Left ventricle myocardium inferior (tissue), 1 donor: Measurements from ENCODE around the gene PIBF1. TPM values are rescaled to one million over a fixed set of nuclear protein-coding genes. Genes with fewer than 3 reads are reported as not detected.

ENCODE experiments used
- DNase-seq: peaks from one replicate; pipeline ENCODE4 v3.0.0-alpha.2; 2020
- H3K27ac ChIP-seq: fragments of 200-600 bp; replicated peaks from 2 replicates; pipeline ENCODE4 v1.8.0; 2021
- H3K27me3 ChIP-seq: fragments of 200-600 bp; 2 replicates; pipeline ENCODE4 v1.8.0; 2021; ENCODE audit warnings: low read depth
- H3K36me3 ChIP-seq: fragments of 200-600 bp; 2 replicates; pipeline ENCODE4 v1.8.0; 2021
- H3K4me1 ChIP-seq: fragments of 200-600 bp; 2 replicates; pipeline ENCODE4 v1.8.0; 2021
- H3K4me3 ChIP-seq: fragments of 200-600 bp; 2 replicates; pipeline ENCODE4 v1.8.0; 2021; ENCODE audit warnings: mild to moderate bottlenecking, moderate library complexity
- H3K9me3 ChIP-seq: fragments of 200-600 bp; replicated peaks from 2 replicates; pipeline ENCODE4 v1.8.0; 2021
- intact Hi-C: fragments of 100-400 bp; cut with micrococcal nuclease; formaldehyde crosslinking; loops from one replicate; pipeline ENCODE4 v1.11.0; 2022
- total RNA-seq: library from RNA; stranded (reverse); fragmentation: NEBNext Ultra II Directional; extraction: Animal tissue kit (Norgen Biotek cat#: 25700); gene quantifications from one replicate; pipeline ENCODE4 v1.2.1, GENCODE V29; 2021
- TF ChIP-seq, protein P1 (sequence below): fragments of 200-600 bp; IDR thresholded peaks from 2 replicates; pipeline ENCODE4 v1.8.0; 2021; ENCODE audit warnings: antibody characterized with exemption, mild to moderate bottlenecking, borderline replicate concordance
- donor health status: DM: no; HTN: yes; CAD: no; lungs with severe emphysema.

The PIBF1 gene
- total RNA-seq, 1 donor from 2014 or later: 10.8 TPM

DNA sequence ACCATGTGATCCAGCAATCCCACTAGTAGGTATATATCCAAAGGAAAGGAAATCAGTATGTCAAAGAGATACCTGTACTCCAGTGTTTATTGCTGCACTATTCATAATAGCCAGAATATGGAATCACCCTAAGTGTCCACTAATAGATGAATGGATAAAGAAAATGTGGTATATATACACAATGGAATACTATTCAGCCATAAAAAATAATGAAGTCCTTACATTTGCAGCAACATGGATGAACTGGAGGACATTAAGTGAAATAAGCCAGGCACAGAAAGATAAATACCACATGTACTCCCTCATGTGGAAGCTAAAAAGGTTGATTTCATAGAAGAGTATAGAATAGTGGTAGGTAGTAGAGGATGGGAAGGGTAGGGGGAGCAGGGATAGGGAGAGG lies 30.7 kb upstream of the PIBF1 start:
- TF ChIP-seq, protein P1, sequence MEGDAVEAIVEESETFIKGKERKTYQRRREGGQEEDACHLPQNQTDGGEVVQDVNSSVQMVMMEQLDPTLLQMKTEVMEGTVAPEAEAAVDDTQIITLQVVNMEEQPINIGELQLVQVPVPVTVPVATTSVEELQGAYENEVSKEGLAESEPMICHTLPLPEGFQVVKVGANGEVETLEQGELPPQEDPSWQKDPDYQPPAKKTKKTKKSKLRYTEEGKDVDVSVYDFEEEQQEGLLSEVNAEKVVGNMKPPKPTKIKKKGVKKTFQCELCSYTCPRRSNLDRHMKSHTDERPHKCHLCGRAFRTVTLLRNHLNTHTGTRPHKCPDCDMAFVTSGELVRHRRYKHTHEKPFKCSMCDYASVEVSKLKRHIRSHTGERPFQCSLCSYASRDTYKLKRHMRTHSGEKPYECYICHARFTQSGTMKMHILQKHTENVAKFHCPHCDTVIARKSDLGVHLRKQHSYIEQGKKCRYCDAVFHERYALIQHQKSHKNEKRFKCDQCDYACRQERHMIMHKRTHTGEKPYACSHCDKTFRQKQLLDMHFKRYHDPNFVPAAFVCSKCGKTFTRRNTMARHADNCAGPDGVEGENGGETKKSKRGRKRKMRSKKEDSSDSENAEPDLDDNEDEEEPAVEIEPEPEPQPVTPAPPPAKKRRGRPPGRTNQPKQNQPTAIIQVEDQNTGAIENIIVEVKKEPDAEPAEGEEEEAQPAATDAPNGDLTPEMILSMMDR: no peak
- Histone ChIP-seq H3K4me1 (no peaks in the 10 kb centered on the region), H3K27me3 (no peaks in the 10 kb centered on the region), H3K9me3 (peaks cover 4% of the 10 kb centered on the region), H3K4me3 (no peak overlapping the region), H3K36me3 (peaks cover 65% of the 10 kb centered on the region), H3K27ac (no peak overlapping the region)
- intact Hi-C loops: no loop called here
- no peak for DNase-seq

- no peaks in the 10 kb centered on the region for H3K27me3 ChIP-seq
- no peaks in the 10 kb centered on the region for H3K4me1 ChIP-seq
- TF ChIP-seq, protein P1: no peak
- peaks cover 86% of the 10 kb centered on the region for H3K36me3 ChIP-seq
- H3K9me3 ChIP-seq: peaks cover 4% of the 10 kb centered on the region
- intact Hi-C loops: no loop called here
- H3K4me3 ChIP-seq: no peak overlapping the region
- DNase-seq: no peak
- no peak overlapping the region for H3K27ac ChIP-seq
These were observed 27.8 kb upstream of the PIBF1 start for GRCh38 chr13:72754111-72754510.

GRCh38 chr13:72757792-72758535 lies 24.0 kb upstream of the PIBF1 start:
- Histone ChIP-seq H3K36me3 (peaks cover 100% of the 10 kb centered on the region), H3K27me3 (no peaks in the 10 kb centered on the region), H3K9me3 (no peaks in the 10 kb centered on the region), H3K4me3 (no peak overlapping the region), H3K4me1 (no peaks in the 10 kb centered on the region), H3K27ac (no peak overlapping the region)
- TF ChIP-seq, protein P1: no peak
- DNase-seq: no peak
- intact Hi-C loops: no loop called here

- peaks cover 100% of the 10 kb centered on the region for H3K36me3 ChIP-seq
- no peak for DNase-seq
These were observed 21.7 kb upstream of the PIBF1 start for GRCh38 chr13:72760189-72760588.

DNA sequence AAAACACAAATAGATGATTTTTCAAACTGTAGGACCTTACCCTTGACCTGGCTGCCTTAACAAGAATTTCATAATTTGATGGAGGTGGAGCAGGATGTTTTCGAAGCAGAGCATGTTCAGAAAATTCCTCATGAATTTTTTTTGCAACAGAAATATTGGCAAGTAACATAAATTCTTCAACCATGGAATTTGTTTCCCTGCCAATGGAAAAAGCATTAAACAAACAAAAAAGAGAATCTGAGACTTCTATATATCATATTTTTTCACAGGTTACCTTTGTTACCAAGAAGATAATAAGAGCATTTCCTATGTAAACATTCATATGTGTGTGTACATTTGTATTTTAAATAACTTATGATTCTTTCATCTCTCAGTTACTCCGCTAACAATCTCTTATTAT lies 18.5 kb upstream of the PIBF1 start:
- Histone ChIP-seq H3K36me3 (peaks cover 100% of the 10 kb centered on the region), H3K4me3 (no peak overlapping the region), H3K4me1 (no peaks in the 10 kb centered on the region), H3K27ac (no peak overlapping the region), H3K9me3 (no peaks in the 10 kb centered on the region), H3K27me3 (no peaks in the 10 kb centered on the region)
- intact Hi-C loops: no loop called here
- DNase-seq: no peak
- TF ChIP-seq, protein P1: no peak

More at GRCh38 chr13:72760189-72760588, 21.7 kb upstream of the PIBF1 start:
- H3K27ac ChIP-seq: no peak overlapping the region
- no peaks in the 10 kb centered on the region for H3K4me1 ChIP-seq
- H3K27me3 ChIP-seq: no peaks in the 10 kb centered on the region
- H3K4me3 ChIP-seq: no peak overlapping the region
- TF ChIP-seq, protein P1: no peak
- intact Hi-C loops: no loop called here
- no peaks in the 10 kb centered on the region for H3K9me3 ChIP-seq
